ENCODE measurements around the gene AK5.

Gene AK5

DNA sequence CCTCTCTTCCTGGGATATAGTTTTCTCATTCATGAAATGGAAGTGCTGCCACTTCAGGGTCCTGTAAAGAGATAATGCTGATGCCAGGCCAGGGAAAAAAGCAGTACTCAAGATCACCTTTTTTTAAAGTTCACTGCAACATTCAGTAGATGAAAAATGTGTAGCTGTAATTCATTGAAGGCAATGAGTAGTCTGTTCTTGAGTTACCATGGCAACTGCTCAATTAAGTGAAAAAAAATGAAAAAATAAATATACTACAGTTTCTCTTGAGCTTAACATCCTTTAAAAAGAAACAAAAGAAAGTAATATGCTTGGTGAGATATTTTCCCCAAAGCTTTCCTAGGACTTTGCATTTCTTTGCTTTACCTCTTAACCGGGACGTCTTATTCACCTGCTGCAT, 183.3 kb downstream of the AK5 start:
- no peak for DNase-seq (ENCODE audit: low read depth)
- TF ChIP-seq, protein P1, sequence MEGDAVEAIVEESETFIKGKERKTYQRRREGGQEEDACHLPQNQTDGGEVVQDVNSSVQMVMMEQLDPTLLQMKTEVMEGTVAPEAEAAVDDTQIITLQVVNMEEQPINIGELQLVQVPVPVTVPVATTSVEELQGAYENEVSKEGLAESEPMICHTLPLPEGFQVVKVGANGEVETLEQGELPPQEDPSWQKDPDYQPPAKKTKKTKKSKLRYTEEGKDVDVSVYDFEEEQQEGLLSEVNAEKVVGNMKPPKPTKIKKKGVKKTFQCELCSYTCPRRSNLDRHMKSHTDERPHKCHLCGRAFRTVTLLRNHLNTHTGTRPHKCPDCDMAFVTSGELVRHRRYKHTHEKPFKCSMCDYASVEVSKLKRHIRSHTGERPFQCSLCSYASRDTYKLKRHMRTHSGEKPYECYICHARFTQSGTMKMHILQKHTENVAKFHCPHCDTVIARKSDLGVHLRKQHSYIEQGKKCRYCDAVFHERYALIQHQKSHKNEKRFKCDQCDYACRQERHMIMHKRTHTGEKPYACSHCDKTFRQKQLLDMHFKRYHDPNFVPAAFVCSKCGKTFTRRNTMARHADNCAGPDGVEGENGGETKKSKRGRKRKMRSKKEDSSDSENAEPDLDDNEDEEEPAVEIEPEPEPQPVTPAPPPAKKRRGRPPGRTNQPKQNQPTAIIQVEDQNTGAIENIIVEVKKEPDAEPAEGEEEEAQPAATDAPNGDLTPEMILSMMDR (IDR thresholded peaks at IDR 0.05; ENCODE audit: insufficient read depth, low read depth, low read length, missing control alignments): no peak
- H3K4me3 ChIP-seq (ENCODE audit: low read depth, low read length): no peak overlapping the region

DNA sequence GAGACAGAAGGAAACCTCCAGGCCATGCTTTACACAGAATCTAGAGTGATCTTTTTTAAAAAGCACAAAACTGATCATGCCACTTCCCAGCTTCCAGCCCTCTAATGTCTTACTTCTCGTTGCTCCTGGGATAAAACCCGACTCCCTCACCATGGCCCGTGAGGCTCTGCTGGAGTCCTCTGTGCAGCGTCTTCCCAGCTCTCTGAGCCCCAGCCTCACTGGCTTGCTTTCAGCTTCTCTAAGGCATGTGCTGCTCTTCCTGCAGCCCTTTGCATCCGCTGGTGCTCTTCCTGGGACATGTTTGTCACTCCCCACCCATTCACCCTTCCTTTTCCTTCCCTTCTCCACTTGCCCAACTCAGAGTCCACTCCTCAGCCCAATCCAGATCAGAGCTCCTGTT, 184.1 kb downstream of the AK5 start:
- DNase-seq (ENCODE audit: low read depth): no peak
- TF ChIP-seq, protein P1 (IDR thresholded peaks at IDR 0.05; ENCODE audit: insufficient read depth, low read depth, low read length, missing control alignments): no peak
- no peak overlapping the region for H3K4me3 ChIP-seq (ENCODE audit: low read depth, low read length)

DNA sequence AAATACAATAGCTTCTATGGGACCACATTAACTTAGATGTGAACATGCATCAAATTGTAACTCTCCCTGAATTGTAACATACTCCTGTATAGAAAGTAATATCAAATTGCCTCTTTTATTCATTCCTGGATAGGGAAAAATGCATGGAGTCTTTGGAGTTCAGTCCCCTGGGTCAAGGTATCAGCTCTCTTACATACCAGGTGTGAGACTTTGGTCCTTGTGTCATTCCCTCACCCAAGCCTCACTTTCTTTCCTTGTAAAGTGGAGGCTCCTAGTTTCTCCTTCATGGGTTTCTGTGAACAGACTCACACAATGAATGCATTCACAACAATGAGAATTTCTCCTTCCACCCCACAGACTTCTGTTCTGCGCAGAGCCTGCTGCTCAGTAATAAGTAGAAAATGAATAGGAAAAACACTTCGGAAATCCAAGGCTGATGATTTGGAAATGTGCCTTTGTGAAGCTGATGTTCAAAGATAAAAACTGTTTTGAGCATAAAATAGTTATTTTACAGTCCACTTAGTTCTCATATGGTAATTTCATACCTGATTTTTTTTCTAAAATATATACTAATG, 185.3 kb downstream of the AK5 start:
- no peak overlapping the region for H3K4me3 ChIP-seq (ENCODE audit: low read depth, low read length)
- TF ChIP-seq, protein P1 (IDR thresholded peaks at IDR 0.05; ENCODE audit: insufficient read depth, low read depth, low read length, missing control alignments): no peak
- no peak for DNase-seq (ENCODE audit: low read depth)

DNA sequence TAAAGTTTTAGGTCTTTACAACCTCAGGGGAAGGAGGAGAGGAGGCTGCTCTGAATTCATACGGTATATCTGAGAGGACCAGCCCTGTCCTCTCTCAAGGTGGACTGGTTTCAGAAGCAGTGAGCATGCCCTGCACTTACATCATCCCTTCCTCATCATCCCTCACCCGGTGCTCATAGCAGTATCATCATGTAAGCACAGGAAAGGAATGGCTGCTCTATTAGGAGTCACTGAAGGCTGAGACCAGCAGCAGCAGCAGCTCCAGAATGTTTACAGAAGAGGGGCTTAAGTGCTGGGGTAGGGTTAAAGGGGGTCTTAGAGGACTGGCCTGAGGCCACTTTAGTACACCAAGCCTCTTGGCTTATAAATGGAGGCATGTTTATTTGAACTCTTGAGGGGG, 185.9 kb downstream of the AK5 start:
- no peak for DNase-seq (ENCODE audit: low read depth)
- no peak overlapping the region for H3K4me3 ChIP-seq (ENCODE audit: low read depth, low read length)

DNA sequence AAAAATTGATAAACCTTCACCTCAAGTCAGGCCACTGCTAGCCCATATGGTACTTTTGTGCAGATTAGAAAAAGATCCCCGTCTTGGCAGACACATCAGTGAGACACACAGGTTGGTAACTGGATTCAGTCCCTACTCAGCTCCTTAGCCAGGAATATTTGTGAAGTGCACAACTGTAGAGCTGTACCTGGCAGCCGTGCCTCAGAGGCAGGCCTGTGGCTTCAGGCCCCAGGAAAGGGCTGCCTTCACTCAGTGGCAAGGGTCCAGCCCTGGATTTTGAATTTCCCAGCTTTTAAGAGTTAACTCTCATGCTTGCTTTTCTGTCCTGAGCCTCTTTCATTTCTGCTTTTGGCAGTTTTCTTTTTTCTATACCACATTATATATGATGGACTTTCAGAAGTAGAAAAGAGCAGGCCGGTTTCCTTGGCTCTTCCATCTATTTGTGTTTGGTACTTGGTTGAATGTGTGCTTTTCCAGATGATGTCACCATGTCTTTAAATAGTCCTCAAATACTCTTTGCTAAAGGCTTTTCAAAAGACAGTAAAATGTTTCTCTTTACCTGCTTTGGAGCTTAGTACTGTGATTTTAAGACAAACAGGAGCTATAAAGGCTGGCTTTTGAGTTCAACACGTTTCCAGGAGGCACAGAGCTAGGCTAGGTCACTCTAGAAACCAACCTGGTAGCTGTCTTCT, 186.6 kb downstream of the AK5 start:
- TF ChIP-seq, protein P1 (IDR thresholded peaks at IDR 0.05; ENCODE audit: insufficient read depth, low read depth, low read length, missing control alignments): no peak
- DNase-seq (ENCODE audit: low read depth): no peak
- H3K4me3 ChIP-seq (ENCODE audit: low read depth, low read length): no peak overlapping the region

More for the DNA sequence above, 185.9 kb downstream of the AK5 start:
- TF ChIP-seq, protein P1 (IDR thresholded peaks at IDR 0.05; ENCODE audit: insufficient read depth, low read depth, low read length, missing control alignments): no peak

DNA sequence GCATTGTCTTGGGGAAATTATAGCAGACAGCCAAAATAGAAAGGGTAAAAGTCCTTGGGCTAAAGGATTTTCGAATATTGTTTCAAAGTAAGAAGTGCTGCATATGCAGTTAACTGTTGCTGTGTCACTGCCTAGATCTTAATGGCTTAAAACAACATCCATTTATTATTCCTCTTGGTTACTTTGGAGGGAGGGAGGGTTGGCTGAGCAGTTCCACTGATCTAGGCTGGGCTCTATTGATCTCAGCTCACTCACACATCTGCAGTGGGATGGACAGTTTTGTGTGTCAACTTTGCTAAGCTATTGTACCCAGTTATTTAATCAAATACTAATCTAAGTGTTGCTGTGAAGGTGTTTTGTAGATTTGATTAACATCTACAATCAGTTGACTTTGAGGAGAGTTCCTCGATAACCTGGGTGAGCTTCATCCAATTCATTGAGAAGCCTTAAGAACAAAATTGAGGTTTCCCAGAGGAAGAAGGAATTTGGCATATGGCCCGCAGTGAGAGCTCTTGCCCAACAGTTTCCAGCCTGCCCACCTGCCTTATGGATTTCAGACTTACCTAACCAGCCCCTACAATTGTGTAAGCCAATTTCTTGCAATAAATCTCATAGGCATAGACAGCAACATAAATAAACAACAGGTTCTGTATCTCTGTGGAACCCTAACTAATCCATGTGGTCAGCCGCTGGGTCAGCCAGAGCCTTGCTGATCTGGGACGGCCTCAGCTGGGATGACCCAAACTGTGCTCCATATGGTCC, 187.3 kb downstream of the AK5 start:
- TF ChIP-seq, protein P1 (IDR thresholded peaks at IDR 0.05; ENCODE audit: insufficient read depth, low read depth, low read length, missing control alignments): no peak
- DNase-seq (ENCODE audit: low read depth): no peak
- no peak overlapping the region for H3K4me3 ChIP-seq (ENCODE audit: low read depth, low read length)

All from GM12865 (cell line).